Adrenal gland (tissue), 12 donors: ENCODE results near the gene ARHGAP40. TPM values are rescaled to one million over a fixed set of nuclear protein-coding genes. Genes with fewer than 3 reads are reported as not detected.

Source experiments
- DNase-seq, 7 donors: peaks; one replicate each; pipeline ENCODE4 v3.0.0-alpha.2; 2019 to 2020
- H3K27ac ChIP-seq, 5 donors: fragments of 200-600 bp; sonication (generic) in 4 of 5; 1 replicate in 3 of 5; 2 replicates in 2 of 5; pipeline versions ENCODE4 v1.5.1 to v1.8.0; 2016 to 2020; ENCODE audit warnings: mild to moderate bottlenecking in 1 of 5
- H3K27me3 ChIP-seq: fragments of 200-600 bp; 2 replicates; pipeline ENCODE4 v1.8.0; 2021
- H3K36me3 ChIP-seq, 2 donors: fragments of 200-600 bp; replicated peaks in 1 of 2; 1 replicate in 1 of 2; 2 replicates in 1 of 2; pipeline versions ENCODE4 v1.5.1 to v1.8.0; 2018 to 2022
- H3K4me1 ChIP-seq, 2 donors: fragments of 200-600 bp; replicated peaks in 1 of 2; 1 replicate in 1 of 2; 2 replicates in 1 of 2; pipeline versions ENCODE4 v1.5.1 to v1.8.0; 2018 to 2021
- H3K4me3 ChIP-seq, 4 donors: fragments of 200-600 bp; sonication (generic) in 3 of 4; one replicate each; pipeline ENCODE4 v1.5.1; 2016 to 2018
- H3K9me3 ChIP-seq, 3 donors: fragments of 200-600 bp; sonication (generic) in 1 of 3; replicated peaks in 1 of 3; 1 replicate in 2 of 3; 2 replicates in 1 of 3; pipeline versions ENCODE4 v1.5.1 to v1.8.0; 2016 to 2021
- POLR2A ChIP-seq, 2 donors: fragments of 450-650 bp; IDR thresholded peaks; one replicate each; pipeline ENCODE4 v1.6.1; 2017; ENCODE audit warnings: antibody characterized with exemption in 2 of 2, mild to moderate bottlenecking in 2 of 2, moderate library complexity in 1 of 2
- WGBS, 4 donors: extraction: QIAGEN DNeasy Blood & Tissue Kit in 2 of 4; methylation state at CpG; one replicate each; pipeline versions ENCODE4 v1.1.5 to v1.1.7; 2013 to 2017; 5-methylcytosine and 5-hydroxymethylcytosine counted together
- intact Hi-C, 2 donors: fragments of 100-400 bp; cut with DNase I; formaldehyde crosslinking; loops; one replicate each; pipeline versions ENCODE4 v1.14.1 to v1.15.0; 2022 to 2023
- polyA plus RNA-seq, 3 donors: library from polyadenylated mRNA; stranded (reverse); fragments of 200-250 nt in 2 of 3; fragments of 350-450 nt in 1 of 3; fragmentation: Illumina TruSeq in 1 of 3; extraction: RNeasy Lipid Tissue Mini Kit (QIAGEN cat#74804) in 1 of 3; gene quantifications; one replicate each; pipeline ENCODE4 v1.2.3, GENCODE V29; 2013 to 2014
- total RNA-seq, 9 donors: library from RNA; depleted of rRNA in 4 of 9; stranded (reverse); fragments of >200 nt in 4 of 9; fragments of 120-200 nt in 1 of 9; fragmentation: NEBNext Ultra II Directional in 1 of 9; extraction: Animal tissue kit (Norgen Biotek cat#: 25700) in 1 of 9; gene quantifications; one replicate each; pipeline versions ENCODE4 v1.1.0 to v1.2.4, GENCODE V29; 2013 to 2023
- TF ChIP-seq, protein P1 (sequence below), 6 experiments: fragments of 450-650 bp in 4 of 6; fragments of 200-600 bp in 2 of 6; sonication (generic) in 1 of 6; IDR thresholded peaks; 1 replicate in 5 of 6; 2 replicates in 1 of 6; pipeline versions ENCODE4 v1.5.1 to v1.8.0; 2016 to 2021; ENCODE audit warnings: antibody characterized with exemption in 6 of 6, mild to moderate bottlenecking in 2 of 6, moderate library complexity in 1 of 6
- donor health status: healthy with polysubstance abuse.
- donor health status: Bipolar disorder and iron deficiency.
- donor health status: DM: yes; HTN: yes; CAD: no.
- donor health status: DM: no; HTN: no; CAD: no.
- donor health status: DM: no; HTN: no; CAD: no.
- donor health status: DM: yes; HTN: yes; CAD: no.

Gene ARHGAP40
- total and polyA plus RNA-seq, 12 donors: 0.08 TPM; not detected in 11

DNA sequence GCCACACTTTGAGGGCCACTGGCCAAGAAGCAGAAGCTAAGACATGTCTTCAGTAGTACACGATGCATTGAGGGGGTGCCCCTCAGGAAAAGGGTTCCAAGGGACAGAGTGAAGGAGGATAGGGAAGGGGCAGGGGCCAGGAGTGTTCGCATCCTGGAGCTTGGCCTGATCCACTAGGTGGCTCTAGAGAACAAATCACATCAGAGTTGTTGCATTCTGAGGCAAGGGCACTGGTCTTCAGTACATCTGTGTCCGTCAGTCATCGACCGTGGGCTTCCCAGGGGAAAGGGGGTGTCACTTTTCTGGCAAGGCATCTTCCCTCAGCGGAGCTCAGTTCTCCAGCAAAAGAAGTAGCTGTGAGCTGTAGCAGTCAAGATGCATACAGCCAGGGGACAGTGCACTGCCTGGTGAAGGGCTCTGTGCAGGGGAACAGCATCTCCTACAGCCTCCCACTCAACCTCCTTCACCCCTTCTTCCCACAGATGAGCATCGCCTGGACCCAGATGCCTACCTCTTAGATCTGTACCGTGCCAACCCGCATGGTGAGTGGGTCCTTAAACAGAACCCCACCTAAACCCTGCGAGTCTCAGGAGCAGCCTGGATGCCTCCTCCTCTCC lies 47.8 kb downstream of the ARHGAP40 start:
- peak in 3 of 7 donors; percentile 31 to 62 (median 31) for DNase-seq
- Histone ChIP-seq H3K9me3 (no peaks in the 10 kb centered on the region), H3K4me1 (peaks cover 0 to 5% of the 10 kb centered on the region in 2 donors), H3K27me3 (peaks cover 15% of the 10 kb centered on the region), H3K4me3 (no peak overlapping the region), H3K27ac (no peak overlapping the region), H3K36me3 (no peaks in the 10 kb centered on the region)
- no peak for TF ChIP-seq POLR2A (IDR thresholded peaks at IDR 0.05)
- TF ChIP-seq, protein P1, sequence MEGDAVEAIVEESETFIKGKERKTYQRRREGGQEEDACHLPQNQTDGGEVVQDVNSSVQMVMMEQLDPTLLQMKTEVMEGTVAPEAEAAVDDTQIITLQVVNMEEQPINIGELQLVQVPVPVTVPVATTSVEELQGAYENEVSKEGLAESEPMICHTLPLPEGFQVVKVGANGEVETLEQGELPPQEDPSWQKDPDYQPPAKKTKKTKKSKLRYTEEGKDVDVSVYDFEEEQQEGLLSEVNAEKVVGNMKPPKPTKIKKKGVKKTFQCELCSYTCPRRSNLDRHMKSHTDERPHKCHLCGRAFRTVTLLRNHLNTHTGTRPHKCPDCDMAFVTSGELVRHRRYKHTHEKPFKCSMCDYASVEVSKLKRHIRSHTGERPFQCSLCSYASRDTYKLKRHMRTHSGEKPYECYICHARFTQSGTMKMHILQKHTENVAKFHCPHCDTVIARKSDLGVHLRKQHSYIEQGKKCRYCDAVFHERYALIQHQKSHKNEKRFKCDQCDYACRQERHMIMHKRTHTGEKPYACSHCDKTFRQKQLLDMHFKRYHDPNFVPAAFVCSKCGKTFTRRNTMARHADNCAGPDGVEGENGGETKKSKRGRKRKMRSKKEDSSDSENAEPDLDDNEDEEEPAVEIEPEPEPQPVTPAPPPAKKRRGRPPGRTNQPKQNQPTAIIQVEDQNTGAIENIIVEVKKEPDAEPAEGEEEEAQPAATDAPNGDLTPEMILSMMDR (IDR thresholded peaks at IDR 0.05): peak in 5 of 6 experiments; percentile 19 to 50 (median 43)
- intact Hi-C loops: loop anchor here (5.0 to 10.0 kb wide), 4 partner anchors 138 to 405 kb away; no protein-coding TSS in a partner anchor
- WGBS, 4 donors: 11 to 27% (median 20%) methylated on average over 7 to 10 of the region's 10 CpGs

DNA sequence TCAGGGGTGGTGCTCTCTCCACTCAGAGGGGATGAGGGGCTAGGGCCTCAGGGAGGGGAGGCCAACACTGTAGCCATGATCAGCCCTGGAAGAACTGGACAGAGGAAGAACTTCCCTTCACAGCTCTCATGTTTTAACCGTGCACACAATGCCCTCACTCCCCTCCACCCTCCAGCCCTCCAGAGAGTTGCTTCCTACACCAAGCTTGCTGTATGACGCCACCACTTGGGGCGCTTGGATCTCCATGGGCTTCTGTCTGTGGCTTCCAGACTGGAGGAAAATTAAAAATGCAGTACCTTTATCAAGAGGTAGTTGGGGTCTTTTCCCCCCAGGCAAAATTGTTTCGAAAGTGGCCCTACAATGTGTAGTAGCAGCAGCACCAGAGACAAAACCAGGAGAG lies 48.4 kb downstream of the ARHGAP40 start:
- no peak overlapping the region for H3K27ac ChIP-seq
- no peak overlapping the region for H3K4me3 ChIP-seq
- DNase-seq: no peak
- H3K36me3 ChIP-seq: no peaks in the 10 kb centered on the region
- intact Hi-C loops: loop anchor here in 1 of 2 donors (5.0 kb wide), 1 partner anchor 82 kb away; no protein-coding TSS in a partner anchor
- peaks cover 15% of the 10 kb centered on the region for H3K27me3 ChIP-seq
- WGBS, 4 donors: 46 to 52% (median 47%) methylated on average over 3 to 4 of the region's 4 CpGs
- TF ChIP-seq, protein P1 (IDR thresholded peaks at IDR 0.05): no peak
- TF ChIP-seq POLR2A (IDR thresholded peaks at IDR 0.05): no peak
- H3K9me3 ChIP-seq: no peaks in the 10 kb centered on the region
- peaks cover 0 to 5% of the 10 kb centered on the region in 2 donors for H3K4me1 ChIP-seq

DNA sequence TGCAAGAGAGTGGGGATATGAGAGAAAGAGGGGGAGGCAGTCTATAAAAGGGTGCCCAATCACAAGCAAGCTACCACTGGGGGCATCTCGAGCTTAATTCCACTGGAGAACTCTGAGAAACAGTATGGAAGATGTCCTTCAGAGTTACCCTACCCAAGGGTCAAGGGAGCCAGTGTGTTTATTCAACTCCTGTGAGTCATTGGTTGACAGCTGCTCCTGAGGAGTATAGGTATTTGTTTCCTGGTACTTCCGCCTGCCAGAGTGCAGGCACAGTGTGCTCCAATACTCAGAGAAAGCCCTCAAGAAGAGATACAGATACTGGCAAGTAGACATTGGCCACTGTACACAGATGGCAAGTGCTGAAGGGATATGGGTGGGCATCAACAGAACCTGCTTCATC lies 49.5 kb downstream of the ARHGAP40 start:
- H3K4me3 ChIP-seq: no peak overlapping the region
- H3K27ac ChIP-seq: no peak overlapping the region
- H3K36me3 ChIP-seq: no peaks in the 10 kb centered on the region
- H3K4me1 ChIP-seq: peaks cover 0 to 4% of the 10 kb centered on the region in 2 donors
- 21 to 33% (median 29%) methylated on average over 2 of the region's 2 CpGs for WGBS, 4 donors
- no peak for DNase-seq
- no peaks in the 10 kb centered on the region for H3K9me3 ChIP-seq
- peaks cover 5% of the 10 kb centered on the region for H3K27me3 ChIP-seq
- TF ChIP-seq POLR2A (IDR thresholded peaks at IDR 0.05): no peak
- TF ChIP-seq, protein P1 (IDR thresholded peaks at IDR 0.05): no peak
- intact Hi-C loops: loop anchor here in 1 of 2 donors (5.0 kb wide), 1 partner anchor 81 kb away; no protein-coding TSS in a partner anchor

DNA sequence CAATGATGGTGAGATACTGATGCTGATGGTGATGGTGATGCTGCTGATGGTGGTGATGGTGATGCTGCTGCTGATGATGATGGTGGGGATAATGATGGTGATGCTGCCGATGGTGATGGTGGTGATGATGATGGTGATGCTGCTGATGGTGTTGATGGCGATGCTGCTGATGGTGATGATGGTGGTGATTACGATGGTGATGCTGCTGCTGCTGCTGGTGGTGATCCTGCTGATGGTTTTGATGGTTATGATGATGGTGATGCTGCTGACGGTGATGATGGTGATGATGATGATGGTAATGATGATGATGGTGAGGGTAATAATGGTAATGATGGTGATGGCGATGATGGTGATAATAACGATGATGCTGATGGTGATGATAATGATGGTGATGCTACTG lies 50.0 kb downstream of the ARHGAP40 start:
- Histone ChIP-seq H3K27me3 (peaks cover 5% of the 10 kb centered on the region), H3K4me3 (no peak overlapping the region), H3K9me3 (no peaks in the 10 kb centered on the region), H3K27ac (no peak overlapping the region), H3K4me1 (no peaks in the 10 kb centered on the region), H3K36me3 (no peaks in the 10 kb centered on the region)
- no peak for TF ChIP-seq POLR2A (IDR thresholded peaks at IDR 0.05)
- TF ChIP-seq, protein P1 (IDR thresholded peaks at IDR 0.05): no peak
- 86 to 88% (median 87%) methylated on average over 6 of the region's 6 CpGs for WGBS, 4 donors
- intact Hi-C loops: loop anchor here in 1 of 2 donors (5.0 kb wide), 1 partner anchor 81 kb away; no protein-coding TSS in a partner anchor
- DNase-seq: no peak
